Tibial nerve (tissue), 4 donors: Measurements from ENCODE around the gene ARMC6.

ENCODE experiments used
- EP300 ChIP-seq, 2 donors: sonication (generic); formaldehyde crosslinking; IDR thresholded peaks; one replicate each; pipeline ENCODE4 v1.6.1; 2017; ENCODE audit warnings: antibody characterized with exemption in 2 of 2, mild to moderate bottlenecking in 1 of 2
- POLR2A ChIP-seq, 2 donors: fragments of 450-650 bp; IDR thresholded peaks; one replicate each; pipeline ENCODE4 v1.6.1; 2017; ENCODE audit warnings: antibody characterized with exemption in 2 of 2, mild to moderate bottlenecking in 2 of 2, moderate library complexity in 2 of 2
- TF ChIP-seq, protein P1 (sequence below), 5 experiments: fragments of 200-600 bp in 3 of 5; fragments of 450-650 bp in 2 of 5; sonication (generic) in 3 of 5; IDR thresholded peaks; one replicate each; pipeline ENCODE4 v1.5.1; 2016 to 2019; ENCODE audit warnings: antibody characterized with exemption in 5 of 5, mild to moderate bottlenecking in 3 of 5, moderate library complexity in 2 of 5

DNA sequence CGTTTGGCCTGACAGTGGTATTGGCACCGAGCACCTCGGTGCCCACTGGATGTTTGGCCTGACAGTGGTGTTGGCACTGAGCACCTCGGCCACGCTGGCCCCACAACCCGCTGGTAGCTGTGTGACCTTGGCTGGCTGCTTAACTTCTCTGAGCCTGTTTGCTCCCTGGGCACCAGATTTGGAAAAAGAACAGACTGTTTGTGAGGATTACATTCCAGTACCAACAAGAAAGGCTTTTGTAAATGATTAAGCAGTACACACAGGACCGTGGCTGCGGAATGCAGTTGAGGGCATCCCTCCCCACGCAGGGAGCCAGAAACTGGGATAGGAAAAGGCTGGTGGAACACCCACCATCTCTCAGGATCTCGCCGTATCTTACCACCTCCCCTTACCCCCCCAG, 62.3 kb downstream of the ARMC6 start:
- TF ChIP-seq, protein P1, sequence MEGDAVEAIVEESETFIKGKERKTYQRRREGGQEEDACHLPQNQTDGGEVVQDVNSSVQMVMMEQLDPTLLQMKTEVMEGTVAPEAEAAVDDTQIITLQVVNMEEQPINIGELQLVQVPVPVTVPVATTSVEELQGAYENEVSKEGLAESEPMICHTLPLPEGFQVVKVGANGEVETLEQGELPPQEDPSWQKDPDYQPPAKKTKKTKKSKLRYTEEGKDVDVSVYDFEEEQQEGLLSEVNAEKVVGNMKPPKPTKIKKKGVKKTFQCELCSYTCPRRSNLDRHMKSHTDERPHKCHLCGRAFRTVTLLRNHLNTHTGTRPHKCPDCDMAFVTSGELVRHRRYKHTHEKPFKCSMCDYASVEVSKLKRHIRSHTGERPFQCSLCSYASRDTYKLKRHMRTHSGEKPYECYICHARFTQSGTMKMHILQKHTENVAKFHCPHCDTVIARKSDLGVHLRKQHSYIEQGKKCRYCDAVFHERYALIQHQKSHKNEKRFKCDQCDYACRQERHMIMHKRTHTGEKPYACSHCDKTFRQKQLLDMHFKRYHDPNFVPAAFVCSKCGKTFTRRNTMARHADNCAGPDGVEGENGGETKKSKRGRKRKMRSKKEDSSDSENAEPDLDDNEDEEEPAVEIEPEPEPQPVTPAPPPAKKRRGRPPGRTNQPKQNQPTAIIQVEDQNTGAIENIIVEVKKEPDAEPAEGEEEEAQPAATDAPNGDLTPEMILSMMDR (IDR thresholded peaks at IDR 0.05): no peak
- TF ChIP-seq EP300 (IDR thresholded peaks at IDR 0.05) (no peak), POLR2A (IDR thresholded peaks at IDR 0.05) (no peak)
